ENCODE results near the gene HSD3B7.

Gene HSD3B7

DNA sequence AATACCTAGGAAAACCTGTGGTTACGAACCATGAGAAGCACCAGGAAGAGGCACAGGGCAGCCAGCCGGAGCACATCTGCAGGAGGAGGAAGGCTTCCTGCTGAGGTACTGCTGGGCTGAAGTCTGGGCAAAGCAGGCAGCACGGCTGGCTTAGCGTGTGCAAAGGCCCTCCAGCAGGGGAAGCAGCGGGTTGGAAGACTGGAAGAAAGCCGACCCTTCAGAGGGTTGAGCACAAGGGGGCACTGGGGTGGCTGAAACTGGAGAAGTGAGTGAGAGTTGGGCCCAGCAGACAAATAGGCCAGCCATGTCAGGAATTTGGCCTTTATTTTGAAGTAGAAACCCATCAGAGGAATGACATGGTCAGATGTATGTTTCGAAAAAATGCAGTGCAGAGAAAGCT is 12.1 kb upstream of the HSD3B7 start:
- TF ChIP-seq, protein P1, sequence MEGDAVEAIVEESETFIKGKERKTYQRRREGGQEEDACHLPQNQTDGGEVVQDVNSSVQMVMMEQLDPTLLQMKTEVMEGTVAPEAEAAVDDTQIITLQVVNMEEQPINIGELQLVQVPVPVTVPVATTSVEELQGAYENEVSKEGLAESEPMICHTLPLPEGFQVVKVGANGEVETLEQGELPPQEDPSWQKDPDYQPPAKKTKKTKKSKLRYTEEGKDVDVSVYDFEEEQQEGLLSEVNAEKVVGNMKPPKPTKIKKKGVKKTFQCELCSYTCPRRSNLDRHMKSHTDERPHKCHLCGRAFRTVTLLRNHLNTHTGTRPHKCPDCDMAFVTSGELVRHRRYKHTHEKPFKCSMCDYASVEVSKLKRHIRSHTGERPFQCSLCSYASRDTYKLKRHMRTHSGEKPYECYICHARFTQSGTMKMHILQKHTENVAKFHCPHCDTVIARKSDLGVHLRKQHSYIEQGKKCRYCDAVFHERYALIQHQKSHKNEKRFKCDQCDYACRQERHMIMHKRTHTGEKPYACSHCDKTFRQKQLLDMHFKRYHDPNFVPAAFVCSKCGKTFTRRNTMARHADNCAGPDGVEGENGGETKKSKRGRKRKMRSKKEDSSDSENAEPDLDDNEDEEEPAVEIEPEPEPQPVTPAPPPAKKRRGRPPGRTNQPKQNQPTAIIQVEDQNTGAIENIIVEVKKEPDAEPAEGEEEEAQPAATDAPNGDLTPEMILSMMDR (IDR thresholded peaks at IDR 0.05; ENCODE audit: low read depth, low read length, missing control alignments): peak; percentile 30
- no peak overlapping the region for H3K4me3 ChIP-seq (ENCODE audit: low read depth, low read length)
- DNase-seq (ENCODE audit: low read depth): no peak
- in situ Hi-C loops (cut with HindIII; ENCODE audit: low sequenced_read_pairs): no loop called here

DNA sequence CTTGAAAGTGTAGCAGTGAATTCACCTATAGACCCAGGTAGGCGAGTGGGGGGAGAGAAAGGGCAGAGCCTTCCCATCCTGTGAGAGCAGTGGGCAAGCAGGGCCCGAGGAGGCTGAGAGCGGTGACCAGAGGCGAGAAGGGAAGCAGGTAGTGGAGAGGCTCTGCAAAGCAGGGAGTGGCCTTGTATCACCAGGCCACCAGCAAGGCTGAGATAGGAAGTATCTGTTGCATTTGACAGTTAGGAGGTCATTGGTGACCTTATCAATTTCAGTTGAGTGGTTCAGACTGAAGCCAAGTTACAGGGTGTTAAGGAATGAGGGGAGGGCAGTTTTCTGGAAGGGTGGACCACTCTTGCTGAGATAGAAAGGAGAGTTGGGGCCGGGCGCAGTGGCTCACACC is 10.7 kb upstream of the HSD3B7 start:
- in situ Hi-C loops (cut with HindIII; ENCODE audit: low sequenced_read_pairs): no loop called here
- TF ChIP-seq, protein P1 (IDR thresholded peaks at IDR 0.05; ENCODE audit: low read depth, low read length, missing control alignments): no peak

DNA sequence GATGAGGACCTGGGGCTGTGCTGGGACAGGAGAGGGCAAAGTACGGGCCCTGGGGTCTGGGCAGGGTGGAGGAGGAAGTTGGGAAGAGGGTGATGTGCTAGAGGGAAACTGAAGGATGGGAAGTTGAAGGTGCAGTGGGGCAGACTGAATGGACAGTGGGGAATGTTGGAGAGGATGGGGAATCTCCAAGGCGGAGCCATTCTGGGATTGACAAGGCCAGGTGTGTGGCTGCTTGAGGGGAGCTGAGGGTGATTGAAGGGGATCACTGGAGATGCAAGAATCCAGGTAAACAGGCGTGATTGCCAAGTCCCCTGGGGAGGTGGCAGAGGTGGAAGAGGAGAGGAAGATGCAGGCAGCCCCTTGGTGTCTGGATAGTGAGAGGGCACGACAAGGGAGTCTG is 8.5 kb upstream of the HSD3B7 start:
- H3K4me3 ChIP-seq (ENCODE audit: low read depth, low read length): no peak overlapping the region
- DNase-seq (ENCODE audit: low read depth): no peak
- TF ChIP-seq, protein P1 (IDR thresholded peaks at IDR 0.05; ENCODE audit: low read depth, low read length, missing control alignments): no peak
- in situ Hi-C loops (cut with HindIII; ENCODE audit: low sequenced_read_pairs): no loop called here

More for the DNA sequence above, 10.7 kb upstream of the HSD3B7 start:
- DNase-seq (ENCODE audit: low read depth): no peak
- no peak overlapping the region for H3K4me3 ChIP-seq (ENCODE audit: low read depth, low read length)

DNA sequence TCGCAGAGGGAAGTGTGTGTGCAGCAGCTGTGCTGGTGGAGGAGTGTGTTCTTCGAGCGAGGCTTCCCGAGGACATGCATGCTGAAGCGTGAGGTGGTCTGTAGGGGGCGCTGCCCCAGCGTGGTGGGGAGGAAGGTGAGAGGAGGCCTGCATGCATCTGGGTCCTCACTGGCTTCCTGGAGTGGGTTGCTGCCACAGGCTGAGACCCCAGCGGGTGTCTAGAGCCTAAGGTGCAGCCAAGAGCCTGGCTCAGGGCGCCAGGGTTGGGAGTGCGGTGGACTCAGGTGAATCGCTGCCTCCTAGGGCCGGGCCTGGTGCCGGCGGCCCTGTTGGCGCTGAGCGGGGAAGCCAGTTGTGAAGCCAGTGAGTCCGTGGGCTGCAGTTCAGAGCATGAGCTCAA is 7.5 kb upstream of the HSD3B7 start:
- TF ChIP-seq, protein P1 (IDR thresholded peaks at IDR 0.05; ENCODE audit: low read depth, low read length, missing control alignments): peak; percentile 41
- no peak for DNase-seq (ENCODE audit: low read depth)
- in situ Hi-C loops (cut with HindIII; ENCODE audit: low sequenced_read_pairs): no loop called here
- H3K4me3 ChIP-seq (ENCODE audit: low read depth, low read length): no peak overlapping the region

DNA sequence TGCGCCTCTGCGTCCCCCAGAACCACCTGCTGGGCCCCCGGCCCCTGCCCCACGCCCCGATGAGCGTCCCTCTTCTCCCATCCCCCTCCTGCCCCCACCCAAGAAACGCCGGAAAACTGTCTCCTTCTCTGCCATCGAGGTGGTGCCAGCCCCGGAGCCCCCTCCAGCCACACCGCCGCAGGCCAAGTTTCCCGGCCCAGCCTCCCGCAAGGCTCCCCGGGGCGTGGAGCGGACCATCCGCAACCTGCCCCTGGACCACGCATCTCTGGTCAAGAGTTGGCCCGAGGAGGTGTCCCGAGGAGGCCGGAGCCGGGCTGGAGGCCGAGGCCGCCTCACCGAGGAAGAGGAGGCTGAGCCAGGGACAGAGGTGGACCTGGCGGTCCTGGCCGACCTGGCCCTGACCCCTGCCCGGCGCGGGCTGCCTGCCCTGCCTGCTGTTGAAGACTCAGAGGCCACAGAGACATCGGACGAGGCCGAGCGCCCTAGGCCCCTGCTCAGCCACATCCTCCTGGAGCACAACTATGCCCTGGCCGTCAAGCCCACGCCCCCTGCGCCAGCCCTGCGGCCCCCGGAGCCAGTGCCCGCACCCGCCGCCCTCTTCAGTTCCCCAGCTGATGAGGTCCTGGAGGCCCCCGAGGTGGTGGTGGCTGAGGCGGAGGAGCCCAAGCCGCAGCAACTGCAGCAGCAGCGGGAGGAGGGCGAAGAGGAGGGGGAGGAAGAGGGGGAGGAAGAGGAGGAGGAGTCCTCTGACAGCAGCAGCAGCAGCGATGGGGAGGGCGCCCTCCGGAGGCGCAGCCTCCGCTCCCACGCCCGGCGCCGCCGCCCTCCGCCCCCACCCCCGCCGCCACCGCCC is 5.6 kb upstream of the HSD3B7 start:
- no peak for DNase-seq (ENCODE audit: low read depth)
- in situ Hi-C loops (cut with HindIII; ENCODE audit: low sequenced_read_pairs): no loop called here
- TF ChIP-seq, protein P1 (IDR thresholded peaks at IDR 0.05; ENCODE audit: low read depth, low read length, missing control alignments): no peak
- no peak overlapping the region for H3K4me3 ChIP-seq (ENCODE audit: low read depth, low read length)

DNA sequence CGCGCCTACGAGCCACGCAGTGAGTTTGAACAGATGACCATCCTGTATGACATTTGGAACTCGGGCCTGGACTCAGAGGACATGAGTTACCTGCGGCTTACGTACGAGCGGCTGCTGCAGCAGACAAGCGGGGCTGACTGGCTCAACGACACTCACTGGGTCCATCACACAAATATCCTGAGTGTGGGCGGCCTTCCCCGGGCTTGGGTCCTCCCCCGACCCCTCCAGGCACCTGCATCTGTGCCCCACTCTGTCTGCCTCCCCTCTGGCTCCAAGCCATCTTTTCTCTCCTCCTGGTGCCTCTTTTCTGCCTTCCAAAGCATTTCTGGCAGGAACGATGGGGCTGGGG is 5.0 kb upstream of the HSD3B7 start:
- TF ChIP-seq, protein P1 (IDR thresholded peaks at IDR 0.05; ENCODE audit: low read depth, low read length, missing control alignments): no peak
- in situ Hi-C loops (cut with HindIII; ENCODE audit: low sequenced_read_pairs): no loop called here
- no peak overlapping the region for H3K4me3 ChIP-seq (ENCODE audit: low read depth, low read length)
- DNase-seq (ENCODE audit: low read depth): no peak

Data from astrocyte of the cerebellum (primary cell).